IMR-90 (cell line): ENCODE results near the gene ESM1. TPM values are rescaled to one million over a fixed set of nuclear protein-coding genes. Genes with fewer than 3 reads are reported as not detected.

Source experiments
- ATAC-seq: fragments of 200-7000 bp; cut with Tn5 transposase; 2 replicates; pipeline ENCODE4 v1.9.1; 2020; ENCODE audit warnings: low read depth, mild to moderate bottlenecking, moderate library complexity
- BruUV-seq: library from RNA; stranded (reverse); fragments of 400-500 nt; replicated peaks from 2 replicates; lab custom pipeline; 2021; lab: Mats Ljungman, UMichigan
- CTCF ChIA-PET: fragments of 300-600 bp; formaldehyde crosslinking; extraction: SDS; loops from one replicate; lab custom pipeline; 2021; ENCODE audit warnings: antibody characterized with exemption; lab: Yijun Ruan, JAX
- POLR2A ChIA-PET: fragments of 300-600 bp; sonication (Branson Sonifier 250); formaldehyde crosslinking; loops from one replicate; lab custom pipeline; 2022; ENCODE audit warnings: antibody characterized with exemption; ENCODE audit not compliant: unreplicated experiment; lab: Charles Lee
- DNase-seq: peaks from one replicate; pipeline ENCODE4 v3.0.0; 2013
- H2AFZ ChIP-seq: replicated peaks from 2 replicates; pipeline ENCODE3; 2013; ENCODE audit warnings: low read length, mild to moderate bottlenecking; ENCODE audit not compliant: poor library complexity
- H2AK5ac ChIP-seq: 2 replicates; pipeline ENCODE4 v1.6.1; 2013; ENCODE audit warnings: low read depth, low read length, inconsistent platforms
- H2AK9ac ChIP-seq: replicated peaks from 2 replicates; pipeline ENCODE3; 2013; ENCODE audit warnings: mild to moderate bottlenecking, low read depth, low read length, moderate library complexity; ENCODE audit not compliant: poor library complexity
- H2BK120ac ChIP-seq: 2 replicates; pipeline ENCODE4 v1.6.1; 2013; ENCODE audit warnings: low read depth, low read length, inconsistent platforms
- H2BK15ac ChIP-seq: 3 replicates; pipeline ENCODE4 v1.6.1; 2013; ENCODE audit warnings: low read depth, low read length, inconsistent platforms
- H2BK20ac ChIP-seq: 2 replicates; pipeline ENCODE4 v1.6.1; 2013; ENCODE audit warnings: low read depth, mild to moderate bottlenecking, inconsistent platforms, low read length, moderate library complexity
- H2BK5ac ChIP-seq: 2 replicates; pipeline ENCODE4 v1.6.1; 2013; ENCODE audit warnings: mild to moderate bottlenecking, low read depth, low read length, inconsistent platforms; ENCODE audit not compliant: poor library complexity, severe bottlenecking
- H3K14ac ChIP-seq: replicated peaks from 2 replicates; pipeline ENCODE4 v1.6.1; 2013; ENCODE audit warnings: low read depth, low read length, inconsistent platforms
- H3K18ac ChIP-seq: 2 replicates; pipeline ENCODE4 v1.6.1; 2013; ENCODE audit warnings: low read depth, low read length, control low read depth
- H3K23ac ChIP-seq: 2 replicates; pipeline ENCODE4 v1.6.1; 2013; ENCODE audit warnings: low read depth, low read length, inconsistent platforms
- H3K27ac ChIP-seq: 2 replicates; pipeline ENCODE4 v1.5.1; 2013; ENCODE audit warnings: mild to moderate bottlenecking, control low read depth, low read length; ENCODE audit not compliant: insufficient read depth
- H3K27me3 ChIP-seq: 2 replicates; pipeline ENCODE4 v1.6.1; 2013; ENCODE audit warnings: low read length; ENCODE audit not compliant: control insufficient read depth, insufficient read depth
- H3K36me3 ChIP-seq: 2 replicates; pipeline ENCODE4 v1.6.1; 2013; ENCODE audit warnings: low read length, mixed read lengths; ENCODE audit not compliant: control insufficient read depth, insufficient read depth
- H3K4ac ChIP-seq: 2 replicates; pipeline ENCODE4 v1.6.1; 2013; ENCODE audit warnings: low read depth, low read length, inconsistent platforms
- H3K4me1 ChIP-seq: 2 replicates; pipeline ENCODE4 v1.6.1; 2013; ENCODE audit warnings: low read length, mixed read lengths; ENCODE audit not compliant: control insufficient read depth, insufficient read depth
- H3K4me2 ChIP-seq: 2 replicates; pipeline ENCODE4 v1.6.1; 2013; ENCODE audit warnings: low read depth, mild to moderate bottlenecking, control low read depth, low read length, moderate library complexity
- H3K4me3 ChIP-seq: 2 replicates; pipeline ENCODE4 v1.5.1; 2013; ENCODE audit warnings: low read depth, mild to moderate bottlenecking, control low read depth, low read length, moderate library complexity; ENCODE audit not compliant: insufficient read depth
- H3K56ac ChIP-seq: 2 replicates; pipeline ENCODE4 v1.6.1; 2013; ENCODE audit warnings: low read length, inconsistent platforms; ENCODE audit not compliant: insufficient read depth; ENCODE audit errors: extremely low read depth
- H3K79me1 ChIP-seq, 2 experiments: 2 replicates each; pipeline ENCODE4 v1.6.1; 2013; ENCODE audit warnings: low read length in 2 of 2, inconsistent platforms in 1 of 2, low read depth in 1 of 2
- H3K9ac ChIP-seq: 2 replicates; pipeline ENCODE4 v1.6.1; 2013; ENCODE audit warnings: low read depth, low read length, control low read depth
- H3K9me1 ChIP-seq: 2 replicates; pipeline ENCODE4 v1.6.1; 2013; ENCODE audit warnings: low read length, inconsistent platforms; ENCODE audit not compliant: insufficient read depth
- H3K9me3 ChIP-seq: 2 replicates; pipeline ENCODE4 v1.6.1; 2013; ENCODE audit warnings: low read length; ENCODE audit not compliant: control insufficient read depth, insufficient read depth
- H4K20me1 ChIP-seq: 2 replicates; pipeline ENCODE4 v1.6.1; 2013; ENCODE audit warnings: low read length, inconsistent platforms; ENCODE audit not compliant: insufficient read depth
- H4K5ac ChIP-seq: 2 replicates; pipeline ENCODE4 v1.6.1; 2013; ENCODE audit warnings: mild to moderate bottlenecking, low read depth, low read length, control low read depth
- H4K8ac ChIP-seq, 2 experiments: 2 replicates each; pipeline ENCODE4 v1.6.1; 2013; ENCODE audit warnings: low read depth in 2 of 2, low read length in 2 of 2, control low read depth in 1 of 2, inconsistent platforms in 1 of 2
- H4K91ac ChIP-seq: 2 replicates; pipeline ENCODE4 v1.6.1; 2013; ENCODE audit warnings: low read depth, low read length, inconsistent platforms; ENCODE audit not compliant: insufficient read depth
- CEBPB ChIP-seq: IDR thresholded peaks from 2 replicates; pipeline ENCODE4 v1.6.1; 2012; ENCODE audit warnings: low read depth, low read length, improper control_type of control experiment
- CHD1 ChIP-seq: IDR thresholded peaks from 2 replicates; pipeline ENCODE4 v1.6.1; 2012; ENCODE audit warnings: low read depth, low read length, improper control_type of control experiment
- CTCF ChIP-seq: conservative IDR thresholded peaks from 2 replicates; pipeline ENCODE4 v1.5.1; 2012; ENCODE audit warnings: mild to moderate bottlenecking, low read depth, low read length, improper control_type of control experiment
- FOS ChIP-seq: fragments of 150-350 bp; IDR thresholded peaks from 2 replicates; pipeline ENCODE4 v1.6.1; 2016; ENCODE audit warnings: low read depth, low read length
- MAZ ChIP-seq: IDR thresholded peaks from 2 replicates; pipeline ENCODE4 v1.6.1; 2012; ENCODE audit warnings: low read depth, mild to moderate bottlenecking, low read length, improper control_type of control experiment, moderate library complexity, borderline replicate concordance
- MXI1 ChIP-seq: IDR thresholded peaks from 2 replicates; pipeline ENCODE4 v1.6.1; 2012; ENCODE audit warnings: low read depth, mild to moderate bottlenecking, low read length, moderate library complexity, borderline replicate concordance
- POLR2A ChIP-seq: IDR thresholded peaks from 2 replicates; pipeline ENCODE4 v1.6.1; 2012; ENCODE audit warnings: mild to moderate bottlenecking, low read depth, low read length
- RAD21 ChIP-seq: IDR thresholded peaks from 2 replicates; pipeline ENCODE4 v1.6.1; 2012; ENCODE audit warnings: low read length, improper control_type of control experiment
- SMC3 ChIP-seq: fragments of 150-350 bp; IDR thresholded peaks from 2 replicates; pipeline ENCODE4 v1.6.1; 2016; ENCODE audit warnings: low read depth, mild to moderate bottlenecking, antibody characterized with exemption, low read length, moderate library complexity
- WGBS, 2 experiments: methylation state at CpG; one replicate each; pipeline versions ENCODE4 v1.1.5 to v1.1.7; 2013; ENCODE audit warnings: missing lambda C conversion rate in 2 of 2; ENCODE audit not compliant: insufficient read length in 1 of 2; ENCODE audit errors: extremely low coverage in 2 of 2; 5-methylcytosine and 5-hydroxymethylcytosine counted together
- dilution Hi-C: fragments of 300-500 bp; cut with HindIII; formaldehyde crosslinking; loops from one replicate; pipeline ENCODE4 v1.14.3; 2018; ENCODE audit warnings: low sequenced_read_pairs; ENCODE audit not compliant: unreplicated experiment
- in situ Hi-C: fragments of 300-500 bp; cut with MboI; formaldehyde crosslinking; loops from 3 replicates; pipeline ENCODE4 v1.14.3; 2019; ENCODE audit warnings: low sequenced_read_pairs, inconsistent platforms, mixed read lengths
- intact Hi-C: fragments of 100-400 bp; cut with micrococcal nuclease; formaldehyde crosslinking; loops from 2 replicates; pipeline ENCODE4 v1.10.0; 2022
- polyA plus RNA-seq, 3 experiments: library from polyadenylated mRNA; depleted of rRNA; stranded (reverse); fragments of >200 nt; gene quantifications; 2 replicates each; pipeline ENCODE4 v1.2.3, GENCODE V29; 2012; ENCODE audit warnings: low replicate concordance in 1 of 3
- total RNA-seq: library from RNA; depleted of rRNA; stranded (reverse); fragments of >200 nt; gene quantifications from 2 replicates; pipeline ENCODE4 v1.2.3, GENCODE V29; 2012

ESM1 gene
- total and polyA plus RNA-seq, 2 of the 4 experiments (the other 2 are of a cell fraction), result 7.1 to 10.2 TPM

GRCh38 chr5:54969856-54970828 lies 15.3 kb downstream of the ESM1 start:
- Histone ChIP-seq H4K20me1 (no peaks in the 10 kb centered on the region), H2AK5ac (no peak overlapping the region), H3K4me2 (no peak overlapping the region), H2AFZ (no peak overlapping the region), H3K23ac (no peak overlapping the region), H4K5ac (no peak overlapping the region), H2BK120ac (no peak overlapping the region), H3K4me3 (no peak overlapping the region), H3K79me1 (no peaks in the 10 kb centered on the region), H2BK15ac (no peak overlapping the region), H3K14ac (no peak overlapping the region), H4K8ac (no peak overlapping the region), H4K91ac (no peak overlapping the region), H3K9me1 (no peaks in the 10 kb centered on the region), H2BK20ac (no peak overlapping the region), H3K18ac (no peak overlapping the region), H3K27me3 (peaks cover 28% of the 10 kb centered on the region), H3K36me3 (no peaks in the 10 kb centered on the region), H3K56ac (no peak overlapping the region), H3K9me3 (no peaks in the 10 kb centered on the region), H3K9ac (no peak overlapping the region), H3K4me1 (no peaks in the 10 kb centered on the region), H2BK5ac (no peak overlapping the region), H3K4ac (no peak overlapping the region), H2AK9ac (no peak overlapping the region), H3K27ac (no peak overlapping the region)
- CTCF ChIA-PET, result interaction anchor here (0.7 to 1.1 kb wide), 4 partner anchors 12 to 255 kb away, joined by 3 to 4 read pairs (median 3); partner anchors contain the start of gene ESM1
- ATAC-seq (no peak), DNase-seq (no peak)
- no TSS peak for BruUV-seq
- dilution Hi-C loops (no loop called here), in situ Hi-C loops (no loop called here), intact Hi-C loops (no loop called here)
- TF ChIP-seq MAZ (no peak), CEBPB (no peak), SMC3 (no peak), FOS (no peak), MXI1 (no peak), CHD1 (no peak), CTCF (no peak), RAD21 (no peak), POLR2A (no peak)
- POLR2A ChIA-PET, result no interaction called here
- 40% methylated on average over 1 of the region's 5 CpGs; no CpG with 5 or more reads in 1 of the 2 experiments for WGBS, 2 experiments
